ENCODE results near the gene ATXN3. TPM values are rescaled to one million over a fixed set of nuclear protein-coding genes. Genes with fewer than 3 reads are reported as not detected.
A peak's percentile ranks its signal among the peaks of the same experiment; 100 is the strongest.

ATXN3 gene
- 10 to 100 TPM; 26.6 to 30.2 TPM for total RNA-seq

DNA sequence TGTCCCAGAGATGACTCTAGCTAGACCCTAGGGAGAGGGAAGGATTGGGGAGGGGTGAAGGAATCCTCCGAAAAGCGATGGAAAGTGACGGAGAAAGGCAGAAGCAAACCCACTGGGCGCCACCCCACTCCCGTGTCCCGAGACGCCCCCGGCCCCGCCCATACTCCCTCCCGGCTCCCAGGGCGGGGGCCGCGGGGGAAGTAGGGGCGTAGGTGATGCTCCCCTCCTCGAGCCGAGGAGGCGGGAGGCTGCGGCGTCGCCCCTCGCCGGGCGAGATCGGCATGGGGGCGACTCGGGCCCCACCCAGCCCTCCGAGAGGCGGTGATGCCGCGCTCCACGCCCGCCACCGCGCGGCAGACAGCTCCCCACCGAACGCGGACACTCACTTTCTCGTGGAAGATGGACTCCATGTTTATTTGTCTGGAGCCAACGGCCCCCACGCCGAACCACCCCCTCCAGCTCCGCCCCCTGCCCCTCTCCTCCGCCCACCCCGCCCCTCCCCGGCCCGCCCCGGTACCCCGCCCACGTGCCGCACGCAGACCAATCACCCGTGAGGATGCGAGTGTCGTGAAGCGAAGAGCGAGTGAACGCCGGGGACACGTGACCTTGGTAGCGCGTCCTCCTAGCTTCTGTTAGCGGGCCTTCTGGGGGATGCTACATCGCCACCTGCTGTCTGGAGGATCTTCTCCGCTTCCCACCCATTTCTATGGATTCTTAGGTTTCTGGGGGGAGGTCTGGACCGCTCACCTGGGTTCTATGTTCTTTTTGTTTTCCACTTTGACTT lies at the start of gene ATXN3:
Gene ATXN3, minus strand, starts transcription at position 440 of the 784 bp plus-strand sequence. Its CDS starts 30 bp downstream, at position 410.
- H3K36me3 Mint-ChIP-seq: no peaks in the 10 kb centered on the region
- CTCF ChIA-PET: interaction anchor here (0.5 to 8.2 kb wide), 20 partner anchors 9 to 689 kb away, joined by 3 to 145 read pairs (median 4); partner anchors contain the start of genes CPSF2, NDUFB1 and TRIP11
- H3K4me1 Mint-ChIP-seq: peaks cover 36% of the 10 kb centered on the region
- peak; percentile 98 for DNase-seq
- peak within 1 kb of the TSS; percentile 91 for H3K4me3 Mint-ChIP-seq
- no peaks in the 10 kb centered on the region for H3K27me3 Mint-ChIP-seq
- no peaks in the 10 kb centered on the region for H3K9me3 Mint-ChIP-seq (ENCODE audit: low read depth)
- peak within 1 kb of the TSS; percentile 89 for H3K27ac Mint-ChIP-seq
- peak; percentile 97 for ATAC-seq

DNA sequence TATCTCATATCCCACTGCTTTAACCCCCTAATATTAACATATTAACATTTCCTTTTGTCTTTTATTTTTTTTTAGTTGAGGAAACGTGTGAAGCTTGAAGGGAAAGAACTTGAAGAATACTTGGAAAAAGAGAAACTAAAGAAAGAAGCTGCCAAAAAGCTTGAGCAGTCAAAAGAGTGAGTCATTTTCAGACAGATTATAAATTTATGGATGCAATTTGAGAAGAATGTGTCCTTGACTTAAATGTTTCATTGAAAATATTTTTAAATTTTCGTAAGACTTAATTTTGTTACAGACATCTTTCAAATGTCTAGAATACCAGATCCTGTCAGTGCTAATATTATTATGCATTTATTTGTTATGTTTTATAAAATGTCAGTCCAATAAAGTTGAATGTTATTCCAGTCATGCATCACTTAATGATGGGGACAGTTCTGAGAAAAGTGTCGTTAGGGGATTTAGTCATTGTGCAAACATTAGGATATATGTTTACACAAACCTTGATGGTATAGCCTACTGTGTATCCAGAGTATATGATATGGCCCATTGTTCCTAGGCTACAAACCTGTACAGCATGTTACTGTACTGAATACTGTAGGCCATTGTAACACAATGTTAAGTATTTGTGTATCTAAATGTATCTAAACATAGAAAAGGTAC lies 48.0 kb upstream of the ATXN3 start:
- CTCF ChIA-PET: interaction anchor here (0.9 to 1.0 kb wide), 2 partner anchors 21 to 33 kb away, joined by 3 to 4 read pairs; partner anchors contain the start of genes CPSF2 and NDUFB1
- H3K27me3 Mint-ChIP-seq: no peaks in the 10 kb centered on the region
- DNase-seq (no peak), ATAC-seq (no peak)
- H3K36me3 Mint-ChIP-seq: peaks cover 39% of the 10 kb centered on the region
- peaks cover 12% of the 10 kb centered on the region for H3K4me1 Mint-ChIP-seq
- no peak overlapping the region for H3K4me3 Mint-ChIP-seq
- no peaks in the 10 kb centered on the region for H3K9me3 Mint-ChIP-seq (ENCODE audit: low read depth)
- H3K27ac Mint-ChIP-seq: no peak overlapping the region

DNA sequence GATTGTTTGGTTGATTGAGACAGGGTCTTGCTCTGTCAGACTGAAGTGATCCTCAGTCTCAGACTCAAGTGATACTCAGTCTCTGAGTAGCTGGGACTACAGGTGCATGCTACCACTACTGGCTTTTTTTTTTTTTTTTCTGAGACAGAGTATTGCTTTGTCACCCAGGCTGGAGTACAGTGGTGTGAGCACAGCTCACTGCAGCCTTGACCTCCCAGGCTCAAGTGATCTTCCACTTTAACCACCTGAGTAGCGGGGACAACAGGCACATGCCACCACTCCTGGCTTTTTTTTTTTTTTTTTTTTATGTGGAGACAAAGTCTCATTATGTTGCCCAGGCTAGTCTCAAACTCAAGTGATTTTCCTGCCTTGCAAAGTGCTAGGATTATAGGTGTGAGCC lies 47.2 kb upstream of the ATXN3 start:
- H3K27ac Mint-ChIP-seq: no peak overlapping the region

DNA sequence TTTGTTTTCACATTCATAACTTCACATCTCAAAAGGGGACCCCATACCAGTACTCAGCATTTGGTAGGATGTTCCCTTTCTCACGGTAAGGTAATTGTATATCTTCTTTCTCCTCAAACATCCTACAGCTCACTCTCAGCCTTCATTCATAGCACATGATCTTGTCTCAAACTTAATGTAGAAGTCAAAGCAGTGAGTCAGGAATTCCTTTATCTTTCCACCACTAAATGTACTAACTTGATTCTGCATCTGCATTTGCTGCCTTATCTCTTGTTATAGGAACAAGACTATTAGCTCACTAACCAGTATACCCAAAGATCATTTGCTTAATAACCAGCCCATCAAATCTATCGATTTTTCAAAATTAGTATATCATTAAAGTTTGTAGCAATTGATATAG lies 38.3 kb upstream of the ATXN3 start:
- DNase-seq (no peak), ATAC-seq (no peak)
- H3K9me3 Mint-ChIP-seq (ENCODE audit: low read depth): no peaks in the 10 kb centered on the region
- CTCF ChIA-PET: no interaction called here
- peaks cover 2% of the 10 kb centered on the region for H3K4me1 Mint-ChIP-seq
- H3K4me3 Mint-ChIP-seq: no peak overlapping the region
- no peaks in the 10 kb centered on the region for H3K27me3 Mint-ChIP-seq
- H3K27ac Mint-ChIP-seq: no peak overlapping the region
- H3K36me3 Mint-ChIP-seq: peaks cover 54% of the 10 kb centered on the region

More for the DNA sequence above, 47.2 kb upstream of the ATXN3 start:
- CTCF ChIA-PET: interaction anchor here (0.9 kb wide), 1 partner anchor 32 kb away, joined by 3 read pairs; the partner anchor contains the start of genes CPSF2 and NDUFB1
- Mint-ChIP-seq H3K27me3 (no peaks in the 10 kb centered on the region), H3K4me3 (no peak overlapping the region), H3K4me1 (peaks cover 12% of the 10 kb centered on the region), H3K9me3 (ENCODE audit: low read depth) (no peaks in the 10 kb centered on the region), H3K36me3 (peaks cover 39% of the 10 kb centered on the region)
- DNase-seq (no peak), ATAC-seq (no peak)

DNA sequence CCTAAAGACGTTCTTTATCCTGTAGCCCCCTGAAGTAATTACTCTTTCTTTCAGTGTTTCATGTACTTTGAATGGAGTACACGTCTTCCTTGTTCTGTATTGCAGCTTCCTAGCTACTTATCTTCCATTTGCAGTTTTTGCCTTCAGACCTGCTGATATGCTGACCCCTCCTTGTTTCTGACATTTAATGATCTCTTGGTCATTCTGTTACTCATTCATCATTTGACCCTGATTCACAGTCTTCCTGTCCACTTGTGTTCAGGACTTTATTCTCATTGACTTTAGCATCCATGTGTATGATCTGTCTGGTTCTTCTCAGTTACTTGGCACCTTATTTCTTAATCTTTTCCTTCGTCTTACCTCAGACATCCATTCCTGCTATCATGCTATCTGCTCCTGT lies 37.6 kb upstream of the ATXN3 start:
- ATAC-seq (no peak), DNase-seq (no peak)
- Mint-ChIP-seq H3K27me3 (no peaks in the 10 kb centered on the region), H3K4me1 (peaks cover 2% of the 10 kb centered on the region), H3K9me3 (ENCODE audit: low read depth) (no peaks in the 10 kb centered on the region), H3K4me3 (no peak overlapping the region), H3K27ac (no peak overlapping the region), H3K36me3 (peaks cover 50% of the 10 kb centered on the region)
- CTCF ChIA-PET: no interaction called here

DNA sequence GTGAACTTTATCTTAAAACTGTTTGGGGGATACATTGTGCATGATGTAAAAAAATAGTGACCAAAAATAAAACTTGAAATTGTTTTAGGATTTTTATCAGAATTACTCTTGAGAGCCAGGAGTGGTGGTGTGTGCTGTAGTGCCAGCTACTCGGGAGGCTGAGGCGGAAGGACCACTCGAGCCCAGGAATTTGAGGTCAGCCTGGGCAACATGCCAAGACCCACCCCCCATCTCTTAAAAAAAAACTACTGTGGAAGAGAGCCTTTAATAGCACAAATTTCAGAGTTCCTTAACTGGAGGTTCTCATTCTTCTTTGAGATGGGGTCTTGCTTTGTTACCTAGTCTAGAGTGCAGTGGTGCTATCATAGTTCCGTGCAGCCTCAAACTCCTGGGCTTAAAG lies 36.9 kb upstream of the ATXN3 start:
- peaks cover 51% of the 10 kb centered on the region for H3K36me3 Mint-ChIP-seq
- H3K27ac Mint-ChIP-seq: no peak overlapping the region
- CTCF ChIA-PET: no interaction called here
- no peaks in the 10 kb centered on the region for H3K27me3 Mint-ChIP-seq
- peaks cover under 1% of the 10 kb centered on the region for H3K4me1 Mint-ChIP-seq
- no peak for DNase-seq
- ATAC-seq: no peak
- H3K9me3 Mint-ChIP-seq (ENCODE audit: low read depth): no peaks in the 10 kb centered on the region
- no peak overlapping the region for H3K4me3 Mint-ChIP-seq

DNA sequence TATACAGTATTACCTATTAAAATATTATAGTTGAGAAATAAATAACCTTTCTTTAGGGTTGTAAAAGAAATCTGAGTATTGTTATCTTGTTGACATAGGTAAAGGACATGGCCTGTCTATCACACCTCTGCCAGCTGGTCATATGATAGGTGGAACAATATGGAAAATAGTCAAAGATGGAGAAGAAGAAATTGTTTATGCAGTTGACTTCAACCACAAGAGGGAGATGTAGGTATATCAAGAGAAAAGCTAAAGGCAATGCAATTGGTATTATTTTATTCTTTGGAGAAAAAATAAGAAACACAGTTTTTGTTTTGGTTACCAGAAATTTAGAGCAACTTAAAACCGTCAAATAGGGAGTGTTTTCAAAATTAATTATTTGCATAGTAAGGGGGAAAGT lies 28.9 kb upstream of the ATXN3 start:
- peaks cover 36% of the 10 kb centered on the region for H3K36me3 Mint-ChIP-seq
- no peak overlapping the region for H3K27ac Mint-ChIP-seq
- H3K27me3 Mint-ChIP-seq: no peaks in the 10 kb centered on the region
- H3K4me3 Mint-ChIP-seq: no peak overlapping the region
- no peaks in the 10 kb centered on the region for H3K4me1 Mint-ChIP-seq
- no peak for DNase-seq
- no peak for ATAC-seq
- CTCF ChIA-PET: interaction anchor here (1.0 to 2.2 kb wide), 8 partner anchors 9 to 555 kb away, joined by 3 to 12 read pairs (median 4); partner anchors contain the start of genes ATXN3 and CPSF2
- no peaks in the 10 kb centered on the region for H3K9me3 Mint-ChIP-seq (ENCODE audit: low read depth)

DNA sequence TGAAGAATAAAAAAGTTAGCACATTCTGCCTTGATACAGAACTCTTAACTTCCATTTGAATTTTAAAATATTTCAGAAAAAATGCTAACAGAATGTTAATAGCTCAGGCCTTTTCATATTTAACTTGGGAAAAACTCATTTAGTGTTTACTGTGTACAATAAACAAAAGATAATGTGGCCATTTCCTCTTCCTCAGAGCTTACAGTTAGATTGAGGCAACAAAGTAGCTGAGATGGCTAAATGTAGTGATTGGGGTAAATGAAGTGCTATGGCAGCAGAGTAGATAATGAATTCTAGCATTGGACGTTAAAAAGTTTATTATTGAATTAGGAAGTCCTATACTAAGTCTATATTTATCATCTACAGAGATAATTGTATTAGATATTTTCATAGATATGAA lies 28.1 kb upstream of the ATXN3 start:
- H3K27ac Mint-ChIP-seq: no peak overlapping the region
- no peaks in the 10 kb centered on the region for H3K27me3 Mint-ChIP-seq
- no peaks in the 10 kb centered on the region for H3K4me1 Mint-ChIP-seq
- CTCF ChIA-PET: interaction anchor here (1.0 to 2.2 kb wide), 4 partner anchors 11 to 556 kb away, joined by 3 to 12 read pairs (median 5); partner anchors contain the start of gene CPSF2
- DNase-seq: no peak
- no peak overlapping the region for H3K4me3 Mint-ChIP-seq
- no peak for ATAC-seq
- peaks cover 36% of the 10 kb centered on the region for H3K36me3 Mint-ChIP-seq
- H3K9me3 Mint-ChIP-seq (ENCODE audit: low read depth): no peaks in the 10 kb centered on the region

DNA sequence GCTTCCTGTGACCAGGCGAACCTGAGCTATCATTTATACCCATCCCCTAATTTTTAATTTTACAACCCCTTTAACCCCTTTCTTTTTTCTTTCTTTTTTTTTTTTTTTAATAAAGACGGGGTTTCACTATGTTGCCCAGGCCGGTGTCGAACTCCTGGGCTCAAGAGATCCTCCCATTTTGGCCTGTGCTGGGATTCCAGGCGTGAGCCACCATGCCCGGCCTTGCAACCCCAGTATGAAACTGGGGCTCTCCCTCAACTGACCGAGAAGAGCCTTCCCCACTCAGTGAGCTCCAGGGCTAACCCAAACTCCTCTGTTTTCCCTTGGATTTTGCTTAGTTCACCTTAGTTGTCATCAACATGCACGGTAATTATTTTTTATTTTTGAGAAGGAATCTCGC lies 16.4 kb upstream of the ATXN3 start:
- CTCF ChIA-PET: interaction anchor here (3.1 to 8.8 kb wide), 2 partner anchors 13 to 15 kb away, joined by 12 to 145 read pairs; partner anchors contain the start of gene ATXN3
- no peak for DNase-seq
- H3K27me3 Mint-ChIP-seq: no peaks in the 10 kb centered on the region
- peak overlapping the region; percentile 97 for H3K4me3 Mint-ChIP-seq
- ATAC-seq: no peak
- peaks cover 42% of the 10 kb centered on the region for H3K36me3 Mint-ChIP-seq
- peak overlapping the region; percentile 100 for H3K27ac Mint-ChIP-seq
- no peaks in the 10 kb centered on the region for H3K9me3 Mint-ChIP-seq (ENCODE audit: low read depth)
- peaks cover 61% of the 10 kb centered on the region for H3K4me1 Mint-ChIP-seq

DNA sequence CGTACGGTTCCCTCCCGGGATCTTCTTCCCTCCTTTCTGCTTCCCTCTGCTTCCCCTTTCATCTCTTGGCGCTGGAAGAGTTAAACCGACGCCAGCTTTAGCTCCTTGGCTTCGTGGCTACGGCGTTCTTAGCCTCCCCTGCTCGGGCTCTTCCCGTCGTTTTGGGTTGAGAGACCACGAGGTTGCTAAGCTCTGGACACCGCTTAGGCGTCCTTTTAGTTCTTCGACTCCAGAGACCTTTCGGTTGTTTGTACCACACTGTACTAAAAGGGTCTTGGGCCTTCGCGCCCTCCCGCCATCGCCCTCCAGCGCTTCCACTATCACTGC lies 15.9 kb upstream of the ATXN3 start:
- Mint-ChIP-seq H3K36me3 (peaks cover 41% of the 10 kb centered on the region), H3K9me3 (ENCODE audit: low read depth) (no peaks in the 10 kb centered on the region), H3K27me3 (no peaks in the 10 kb centered on the region), H3K27ac (peak overlapping the region; percentile 100), H3K4me3 (peak overlapping the region; percentile 97), H3K4me1 (peaks cover 56% of the 10 kb centered on the region)
- CTCF ChIA-PET: interaction anchor here (0.8 to 8.8 kb wide), 5 partner anchors 13 to 255 kb away, joined by 3 to 145 read pairs (median 3); partner anchors contain the start of genes ATXN3, TC2N and TRIP11
- no peak for DNase-seq
- peak; percentile 6 for ATAC-seq

DNA sequence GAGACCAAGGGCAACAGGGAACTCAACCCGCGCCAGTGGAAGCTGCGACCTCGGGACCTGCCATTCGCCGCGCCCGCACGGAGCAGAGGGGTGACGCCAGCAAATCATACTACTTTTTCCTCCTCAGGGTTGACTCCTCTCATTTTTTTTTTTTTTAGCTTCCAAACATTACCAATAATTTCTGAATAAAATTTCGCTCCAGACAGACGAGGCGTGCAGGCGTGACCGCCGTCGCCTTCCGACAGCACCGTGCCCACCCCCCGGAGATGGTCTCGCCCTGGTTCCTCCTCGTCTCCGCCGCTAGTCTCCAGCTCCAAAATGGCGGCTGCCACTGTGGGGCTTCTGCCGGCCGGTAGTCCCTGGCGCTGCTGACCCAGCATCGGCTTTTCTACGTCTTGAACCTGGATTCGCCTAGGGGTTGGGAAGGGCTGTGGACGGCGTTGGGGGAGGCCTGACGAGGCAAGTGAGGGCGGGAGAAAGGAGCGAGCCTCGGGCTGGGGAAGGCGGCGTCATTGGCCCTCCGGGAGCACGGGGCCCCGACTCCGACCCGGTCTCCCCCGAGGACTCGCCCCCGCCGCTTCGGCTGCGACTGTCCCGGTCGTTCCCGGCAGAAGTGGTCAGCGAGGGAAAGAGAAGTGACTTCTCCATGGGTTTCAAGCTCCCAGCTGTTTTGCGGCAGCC lies 15.4 kb upstream of the ATXN3 start, which contains the start of the genes CPSF2 and NDUFB1:
Gene CPSF2, plus strand, starts transcription at position 300 of the 681 bp plus-strand sequence. CDS start 9,016 bp downstream, outside the sequence.
Gene NDUFB1, minus strand, starts transcription at position 37 of the 681 bp plus-strand sequence. CDS start 4,069 bp downstream, outside the sequence.
- peak within 1 kb of the TSS; percentile 97 for H3K4me3 Mint-ChIP-seq
- peaks cover 52% of the 10 kb centered on the region for H3K4me1 Mint-ChIP-seq
- H3K9me3 Mint-ChIP-seq (ENCODE audit: low read depth): no peaks in the 10 kb centered on the region
- ATAC-seq (peak; percentile 93), DNase-seq (peak; percentile 88)
- CTCF ChIA-PET: interaction anchor here (0.6 to 8.8 kb wide), 7 partner anchors 9 to 569 kb away, joined by 3 to 145 read pairs (median 4); partner anchors contain the start of genes ATXN3, TC2N and TRIP11
- H3K36me3 Mint-ChIP-seq: peaks cover 37% of the 10 kb centered on the region
- peak within 1 kb of the TSS; percentile 100 for H3K27ac Mint-ChIP-seq
- no peaks in the 10 kb centered on the region for H3K27me3 Mint-ChIP-seq

DNA sequence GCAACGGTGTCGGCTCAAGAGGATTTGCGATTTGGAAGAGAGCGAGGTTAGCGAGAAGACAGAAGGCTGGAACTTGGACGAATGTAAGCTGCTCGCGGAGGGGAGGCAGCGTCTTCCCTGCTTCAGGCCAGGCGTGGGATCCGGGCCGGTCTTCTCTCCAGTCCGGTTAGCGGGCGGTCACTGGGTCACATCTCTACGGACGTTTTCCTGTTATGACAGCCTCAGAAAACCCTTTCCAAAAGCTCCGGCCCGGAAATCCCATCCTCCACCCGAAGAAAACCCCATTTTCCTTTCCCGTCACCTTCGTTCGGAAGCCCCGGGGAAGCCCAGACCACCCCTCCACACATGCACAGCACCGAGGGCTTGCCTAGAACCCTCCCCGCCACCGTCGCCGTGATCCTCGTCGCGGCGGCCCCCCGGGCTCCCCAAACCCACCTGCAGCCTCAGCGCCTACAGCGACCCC lies 14.9 kb upstream of the ATXN3 start:
- Mint-ChIP-seq H3K27ac (peak overlapping the region; percentile 100), H3K27me3 (no peaks in the 10 kb centered on the region), H3K36me3 (peaks cover 38% of the 10 kb centered on the region), H3K4me1 (peaks cover 48% of the 10 kb centered on the region), H3K4me3 (peak overlapping the region; percentile 97), H3K9me3 (ENCODE audit: low read depth) (no peaks in the 10 kb centered on the region)
- CTCF ChIA-PET: interaction anchor here (0.6 to 8.8 kb wide), 6 partner anchors 8 to 569 kb away, joined by 3 to 145 read pairs (median 4); partner anchors contain the start of genes ATXN3, TC2N and TRIP11
- DNase-seq: no peak
- ATAC-seq: peak; percentile 37

All from activated CD8-positive, alpha-beta memory T cell treated with anti-CD3 and anti-CD28 coated beads, Interleukin-2, amount 10 ng/mL, durations not matched to agents 7 days and 5 days (primary cell).